Measurements from ENCODE around the gene CDH4.
A peak's percentile ranks its signal among the peaks of the same experiment; 100 is the strongest.

The CDH4 gene

DNA sequence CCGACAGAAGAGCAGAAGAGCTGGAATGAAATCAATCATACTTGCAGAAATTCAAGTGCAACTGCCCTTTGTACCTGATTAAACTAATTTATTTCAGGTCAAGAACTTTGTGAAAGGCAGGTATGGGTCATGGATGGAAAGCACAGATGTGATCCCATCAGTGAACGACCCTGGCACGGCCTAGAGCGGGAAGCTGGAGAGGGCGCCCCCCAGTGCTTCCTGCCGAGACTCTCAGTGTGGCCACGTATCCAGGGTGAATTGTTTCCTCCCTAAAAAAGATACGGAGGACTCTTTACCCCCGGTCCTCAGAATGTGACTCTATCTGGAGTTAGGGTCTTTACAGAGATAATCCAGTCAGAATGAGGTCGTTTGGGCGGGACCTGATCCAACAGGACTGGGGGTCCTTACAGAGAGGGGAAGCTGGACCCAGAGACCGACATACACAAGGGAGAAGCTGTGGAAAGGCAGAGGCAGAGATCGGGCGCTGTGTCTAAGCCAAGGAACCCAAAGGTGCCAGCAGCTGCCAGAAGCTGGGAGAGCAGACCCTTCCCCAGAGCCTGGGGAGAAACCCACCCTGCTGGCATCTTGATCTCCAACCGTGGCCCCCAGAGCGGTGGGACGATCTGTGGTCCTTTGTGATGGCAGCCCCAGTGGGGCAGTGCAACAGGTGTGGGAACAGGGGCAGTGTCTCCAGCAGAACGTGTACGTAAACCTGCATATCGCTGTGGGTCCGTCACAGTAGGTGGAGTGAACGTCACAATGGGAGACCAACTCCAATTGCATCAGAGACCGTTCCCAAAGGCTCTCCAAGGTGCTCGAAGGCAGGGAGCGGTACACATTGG is 721.7 kb downstream of the CDH4 start:
- no peaks in the 10 kb centered on the region for H3K79me2 ChIP-seq (ENCODE audit: control insufficient read depth, insufficient read depth, low read length, poor library complexity)
- H3K4me3 ChIP-seq (ENCODE audit: low read depth, low read length) = peak overlapping the region; percentile 47
- H3K14ac ChIP-seq (ENCODE audit: low read length) = no peak overlapping the region
- H3K9ac ChIP-seq (ENCODE audit: low read length) = no peak overlapping the region
- no peak overlapping the region for H4K91ac ChIP-seq (ENCODE audit: low read depth, low read length)
- H4K12ac ChIP-seq (ENCODE audit: low read depth, low read length) = no peak overlapping the region
- no peak overlapping the region for H3K23ac ChIP-seq (ENCODE audit: low read length)
- WGBS (ENCODE audit: extremely low coverage, insufficient coverage, insufficient read length) = no CpG with 5 or more reads among the region's 25 CpGs
- no peaks in the 10 kb centered on the region for H3K79me1 ChIP-seq (ENCODE audit: low read length)
- H3K27me3 ChIP-seq (ENCODE audit: insufficient read depth, low read length) = no peaks in the 10 kb centered on the region
- no peak overlapping the region for H2BK5ac ChIP-seq (ENCODE audit: low read depth, low read length, poor library complexity)
- H2BK120ac ChIP-seq (ENCODE audit: insufficient read depth, low read length, poor library complexity) = no peak overlapping the region
- no peak overlapping the region for H3K27ac ChIP-seq (ENCODE audit: low read depth, low read length)
- no peak overlapping the region for H2BK12ac ChIP-seq (ENCODE audit: low read length)
- no peak overlapping the region for H2AFZ ChIP-seq (ENCODE audit: insufficient read depth, low read length, poor library complexity)
- H3K9me3 ChIP-seq (ENCODE audit: insufficient read depth, low read depth, low read length) = peaks cover 2% of the 10 kb centered on the region
- no peak overlapping the region for H3K4me2 ChIP-seq (ENCODE audit: low read length)
- H3K4me1 ChIP-seq (ENCODE audit: control insufficient read depth in 1 of 2, insufficient read depth in 2 of 2, low read length in 2 of 2) = no peaks in the 10 kb centered on the region
- H3K36me3 ChIP-seq (ENCODE audit: control insufficient read depth in 1 of 2, insufficient read depth in 2 of 2, low read length in 2 of 2) = peaks cover 38 to 49% of the 10 kb centered on the region in 2 experiments
- DNase-seq = no peak
- no peak overlapping the region for H3K18ac ChIP-seq (ENCODE audit: low read length)
- no peak overlapping the region for H3K4ac ChIP-seq (ENCODE audit: low read depth, low read length)
- H4K8ac ChIP-seq (ENCODE audit: low read depth, low read length) = no peak overlapping the region
- H2AK5ac ChIP-seq (ENCODE audit: low read length) = no peak overlapping the region

DNA sequence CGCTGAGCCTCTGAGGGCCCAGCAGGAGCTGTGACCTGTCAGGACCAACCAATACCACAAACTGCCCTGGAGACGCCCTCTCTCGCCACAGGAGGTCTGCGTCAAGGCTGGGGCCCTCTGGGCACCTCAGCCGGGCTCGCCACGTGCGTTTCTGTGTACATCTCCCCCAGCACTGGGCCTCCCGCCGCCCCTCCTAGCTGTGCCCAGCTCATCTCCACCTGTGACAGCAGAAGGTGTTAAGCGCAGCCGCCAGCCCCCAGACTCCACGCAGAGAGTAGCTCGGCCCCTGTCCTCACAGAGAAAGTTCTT is 722.2 kb downstream of the CDH4 start:
- no peak overlapping the region for H4K91ac ChIP-seq (ENCODE audit: low read depth, low read length)
- no peaks in the 10 kb centered on the region for H3K79me1 ChIP-seq (ENCODE audit: low read length)
- no peak overlapping the region for H2BK120ac ChIP-seq (ENCODE audit: insufficient read depth, low read length, poor library complexity)
- no peak overlapping the region for H3K4me2 ChIP-seq (ENCODE audit: low read length)
- no peak overlapping the region for H2BK5ac ChIP-seq (ENCODE audit: low read depth, low read length, poor library complexity)
- no CpG with 5 or more reads among the region's 14 CpGs for WGBS (ENCODE audit: extremely low coverage, insufficient coverage, insufficient read length)
- no peaks in the 10 kb centered on the region for H3K27me3 ChIP-seq (ENCODE audit: insufficient read depth, low read length)
- no peak overlapping the region for H3K23ac ChIP-seq (ENCODE audit: low read length)
- H3K18ac ChIP-seq (ENCODE audit: low read length) = no peak overlapping the region
- no peak overlapping the region for H3K4me3 ChIP-seq (ENCODE audit: low read depth, low read length)
- H3K9me3 ChIP-seq (ENCODE audit: insufficient read depth, low read depth, low read length) = peaks cover 2% of the 10 kb centered on the region
- no peaks in the 10 kb centered on the region for H3K4me1 ChIP-seq (ENCODE audit: control insufficient read depth in 1 of 2, insufficient read depth in 2 of 2, low read length in 2 of 2)
- H3K9ac ChIP-seq (ENCODE audit: low read length) = no peak overlapping the region
- H2AK5ac ChIP-seq (ENCODE audit: low read length) = no peak overlapping the region
- H4K12ac ChIP-seq (ENCODE audit: low read depth, low read length) = no peak overlapping the region
- no peak overlapping the region for H2AFZ ChIP-seq (ENCODE audit: insufficient read depth, low read length, poor library complexity)
- no peak overlapping the region for H3K14ac ChIP-seq (ENCODE audit: low read length)
- no peaks in the 10 kb centered on the region for H3K79me2 ChIP-seq (ENCODE audit: control insufficient read depth, insufficient read depth, low read length, poor library complexity)
- DNase-seq = no peak
- H2BK12ac ChIP-seq (ENCODE audit: low read length) = no peak overlapping the region
- H3K4ac ChIP-seq (ENCODE audit: low read depth, low read length) = no peak overlapping the region
- H3K27ac ChIP-seq (ENCODE audit: low read depth, low read length) = no peak overlapping the region
- H3K36me3 ChIP-seq (ENCODE audit: control insufficient read depth in 1 of 2, insufficient read depth in 2 of 2, low read length in 2 of 2) = peaks cover 40 to 51% of the 10 kb centered on the region in 2 experiments
- H4K8ac ChIP-seq (ENCODE audit: low read depth, low read length) = no peak overlapping the region

- Histone ChIP-seq H3K4ac (ENCODE audit: low read depth, low read length) (no peak overlapping the region), H2BK120ac (ENCODE audit: insufficient read depth, low read length, poor library complexity) (no peak overlapping the region), H4K12ac (ENCODE audit: low read depth, low read length) (no peak overlapping the region), H3K9ac (ENCODE audit: low read length) (no peak overlapping the region), H3K27me3 (ENCODE audit: insufficient read depth, low read length) (no peaks in the 10 kb centered on the region), H3K9me3 (ENCODE audit: insufficient read depth, low read depth, low read length) (peaks cover 2% of the 10 kb centered on the region), H3K27ac (ENCODE audit: low read depth, low read length) (no peak overlapping the region), H3K4me1 (ENCODE audit: control insufficient read depth in 1 of 2, insufficient read depth in 2 of 2, low read length in 2 of 2) (no peaks in the 10 kb centered on the region), H3K18ac (ENCODE audit: low read length) (no peak overlapping the region), H2AFZ (ENCODE audit: insufficient read depth, low read length, poor library complexity) (no peak overlapping the region), H3K79me2 (ENCODE audit: control insufficient read depth, insufficient read depth, low read length, poor library complexity) (no peaks in the 10 kb centered on the region), H3K36me3 (ENCODE audit: control insufficient read depth in 1 of 2, insufficient read depth in 2 of 2, low read length in 2 of 2) (peaks cover 47 to 53% of the 10 kb centered on the region in 2 experiments), H4K91ac (ENCODE audit: low read depth, low read length) (no peak overlapping the region), H3K4me3 (ENCODE audit: low read depth, low read length) (no peak overlapping the region), H2BK12ac (ENCODE audit: low read length) (no peak overlapping the region), H3K4me2 (ENCODE audit: low read length) (no peak overlapping the region), H3K79me1 (ENCODE audit: low read length) (no peaks in the 10 kb centered on the region), H2BK5ac (ENCODE audit: low read depth, low read length, poor library complexity) (no peak overlapping the region), H3K23ac (ENCODE audit: low read length) (no peak overlapping the region), H3K14ac (ENCODE audit: low read length) (no peak overlapping the region), H2AK5ac (ENCODE audit: low read length) (no peak overlapping the region), H4K8ac (ENCODE audit: low read depth, low read length) (no peak overlapping the region)
- WGBS (ENCODE audit: extremely low coverage, insufficient coverage, insufficient read length) = no CpG with 5 or more reads among the region's 11 CpGs
- DNase-seq = no peak
These were observed 723.5 kb downstream of the CDH4 start for GRCh38 chr20:61975407-61976129.

DNA sequence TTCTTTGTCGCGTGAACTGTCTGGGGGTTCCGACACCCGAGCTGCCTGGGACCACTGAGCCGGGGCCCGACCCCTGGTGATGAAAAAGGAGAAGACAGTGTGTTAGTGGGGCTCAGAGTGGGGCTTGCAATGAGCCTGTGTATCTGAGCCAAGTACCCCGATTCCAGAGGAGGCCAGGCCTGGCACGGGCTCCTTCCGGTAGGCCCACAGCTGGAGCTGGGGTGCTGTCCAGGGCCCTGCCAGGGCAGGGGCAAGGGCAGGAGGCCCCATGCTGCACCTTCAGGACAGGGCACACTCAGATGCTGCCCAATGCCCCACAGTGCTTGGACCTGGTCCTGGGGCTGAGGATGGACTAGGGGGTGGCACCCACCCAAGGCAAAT is 724.2 kb downstream of the CDH4 start:
- Histone ChIP-seq H3K23ac (ENCODE audit: low read length) (no peak overlapping the region), H4K8ac (ENCODE audit: low read depth, low read length) (no peak overlapping the region), H3K18ac (ENCODE audit: low read length) (no peak overlapping the region), H3K79me1 (ENCODE audit: low read length) (no peaks in the 10 kb centered on the region), H2BK120ac (ENCODE audit: insufficient read depth, low read length, poor library complexity) (no peak overlapping the region), H3K4me1 (ENCODE audit: control insufficient read depth in 1 of 2, insufficient read depth in 2 of 2, low read length in 2 of 2) (no peaks in the 10 kb centered on the region), H4K12ac (ENCODE audit: low read depth, low read length) (no peak overlapping the region), H4K91ac (ENCODE audit: low read depth, low read length) (no peak overlapping the region), H3K27me3 (ENCODE audit: insufficient read depth, low read length) (no peaks in the 10 kb centered on the region), H3K9me3 (ENCODE audit: insufficient read depth, low read depth, low read length) (peaks cover 2% of the 10 kb centered on the region), H3K36me3 (ENCODE audit: control insufficient read depth in 1 of 2, insufficient read depth in 2 of 2, low read length in 2 of 2) (peaks cover 51 to 58% of the 10 kb centered on the region in 2 experiments), H3K4me3 (ENCODE audit: low read depth, low read length) (no peak overlapping the region), H2AFZ (ENCODE audit: insufficient read depth, low read length, poor library complexity) (no peak overlapping the region), H3K79me2 (ENCODE audit: control insufficient read depth, insufficient read depth, low read length, poor library complexity) (no peaks in the 10 kb centered on the region), H2AK5ac (ENCODE audit: low read length) (no peak overlapping the region), H3K14ac (ENCODE audit: low read length) (no peak overlapping the region), H3K9ac (ENCODE audit: low read length) (no peak overlapping the region), H2BK5ac (ENCODE audit: low read depth, low read length, poor library complexity) (no peak overlapping the region), H3K4me2 (ENCODE audit: low read length) (no peak overlapping the region), H3K27ac (ENCODE audit: low read depth, low read length) (no peak overlapping the region), H2BK12ac (ENCODE audit: low read length) (no peak overlapping the region), H3K4ac (ENCODE audit: low read depth, low read length) (no peak overlapping the region)
- no peak for DNase-seq
- WGBS (ENCODE audit: extremely low coverage, insufficient coverage, insufficient read length) = no CpG with 5 or more reads among the region's 9 CpGs
